Measurements from ENCODE around the gene CLEC20A. TPM values are rescaled to one million over a fixed set of nuclear protein-coding genes. Genes with fewer than 3 reads are reported as not detected.

Gene CLEC20A
- total and polyA plus RNA-seq, 2 of the 8 experiments (the other 6 are each of a cell fraction or from before 2014, with no cell fraction given), result not detected

GRCh38 chr1:178458203-178458602 lies 38.6 kb downstream of the CLEC20A start:
- Histone ChIP-seq H2BK15ac (ENCODE audit: low read length) (no peak overlapping the region), H2AFZ (ENCODE audit: low read length) (no peak overlapping the region), H3K79me2 (ENCODE audit: control insufficient read depth in 1 of 2, insufficient read depth in 2 of 2, low read length in 2 of 2) (no peaks in the 10 kb centered on the region), H2AK5ac (ENCODE audit: low read depth, low read length) (no peak overlapping the region), H3K27me3 (replicated peaks in 1 of 4; ENCODE audit: control insufficient read depth in 3 of 4, extremely low read depth in 1 of 4, insufficient read depth in 3 of 4, low read length in 3 of 4) (no peaks in the 10 kb centered on the region), H3K14ac (ENCODE audit: insufficient read length) (no peak overlapping the region), H4K8ac (ENCODE audit: extremely low read depth, insufficient read depth, low read length) (no peak overlapping the region), H3K9me3 (ENCODE audit: insufficient read depth in 2 of 2, low read depth in 1 of 2, low read length in 1 of 2) (no peaks in the 10 kb centered on the region), H4K5ac (ENCODE audit: insufficient read length, low read depth, low read length) (no peak overlapping the region), H3K23me2 (ENCODE audit: low read depth, low read length) (no peaks in the 10 kb centered on the region), H3K4me1 (replicated peaks in 1 of 4; ENCODE audit: control insufficient read depth in 3 of 4, insufficient read depth in 4 of 4, low read length in 3 of 4) (no peaks in the 10 kb centered on the region; a peak in 1 of 7 replicates), H3K23ac (ENCODE audit: insufficient read length) (no peak overlapping the region), H3K79me1 (ENCODE audit: low read depth, low read length) (no peaks in the 10 kb centered on the region), H2BK120ac (replicated peaks; ENCODE audit: low read depth, low read length) (no peak overlapping the region), H2BK20ac (ENCODE audit: low read length) (no peak overlapping the region), H4K20me1 (replicated peaks in 1 of 2; ENCODE audit: control insufficient read depth in 1 of 2, insufficient read depth in 2 of 2, low read length in 2 of 2) (no peaks in the 10 kb centered on the region), H3K4me3 (ENCODE audit: extremely low read depth in 1 of 4, insufficient read depth in 2 of 4, low read depth in 3 of 4, low read length in 4 of 4) (no peak overlapping the region), H3K56ac (replicated peaks; ENCODE audit: insufficient read length, low read depth, low read length) (no peak overlapping the region), H3K4ac (replicated peaks; ENCODE audit: insufficient read length, low read depth, low read length) (no peak overlapping the region), H2BK5ac (ENCODE audit: low read depth, low read length) (no peak overlapping the region), H3K36me3 (ENCODE audit: control insufficient read depth in 2 of 4, insufficient read depth in 4 of 4, low read length in 3 of 4) (peaks cover 0 to 10% (median 3%) of the 10 kb centered on the region in 4 experiments; a peak in 5 of 8 replicates), H3K27ac (ENCODE audit: low read depth, low read length) (no peak overlapping the region), H3K9ac (replicated peaks in 1 of 4; ENCODE audit: extremely low read depth in 1 of 4, low read depth in 3 of 4, low read length in 3 of 4) (no peak overlapping the region), H2BK12ac (ENCODE audit: low read depth, low read length) (no peak overlapping the region), H4K91ac (replicated peaks; ENCODE audit: insufficient read length, low read length) (no peak overlapping the region), H3K4me2 (ENCODE audit: insufficient read depth in 1 of 2, low read depth in 2 of 2, low read length in 2 of 2) (no peak overlapping the region), H3K18ac (ENCODE audit: extremely low read depth, low read length) (no peak overlapping the region)
- DNase-seq (ENCODE audit: low read depth in 1 of 2, low spot score in 2 of 2) (no peak), FAIRE-seq (no peak)
- ChIA-PET CTCF (ENCODE audit: partially characterized antibody) (interaction anchor here (0.7 to 2.0 kb wide), 5 partner anchors 42 to 148 kb away, joined by 3 to 6 read pairs (median 3); no protein-coding TSS in a partner anchor), POLR2A (ENCODE audit: partially characterized antibody) (no interaction called here)
- 93% methylated on average over 12 of the region's 12 CpGs; no CpG with 5 or more reads in 1 of the 2 experiments for WGBS, 2 experiments (ENCODE audit: extremely low coverage in 1 of 2, insufficient coverage in 1 of 2, insufficient read length in 1 of 2, insufficient replicate concordance in 2 of 2, low coverage in 1 of 2, low lambda C conversion rate in 2 of 2, missing lambda C conversion rate in 1 of 2)

All from H1 (cell line).